Measurements from ENCODE around the gene LFNG. TPM values are rescaled to one million over a fixed set of nuclear protein-coding genes. Genes with fewer than 3 reads are reported as not detected.

LFNG gene
- total RNA-seq, 3 donors from 2014 or later (not counting 1 experiment from before 2014, with no cell fraction given): 140 to 191 (median 176) TPM

DNA sequence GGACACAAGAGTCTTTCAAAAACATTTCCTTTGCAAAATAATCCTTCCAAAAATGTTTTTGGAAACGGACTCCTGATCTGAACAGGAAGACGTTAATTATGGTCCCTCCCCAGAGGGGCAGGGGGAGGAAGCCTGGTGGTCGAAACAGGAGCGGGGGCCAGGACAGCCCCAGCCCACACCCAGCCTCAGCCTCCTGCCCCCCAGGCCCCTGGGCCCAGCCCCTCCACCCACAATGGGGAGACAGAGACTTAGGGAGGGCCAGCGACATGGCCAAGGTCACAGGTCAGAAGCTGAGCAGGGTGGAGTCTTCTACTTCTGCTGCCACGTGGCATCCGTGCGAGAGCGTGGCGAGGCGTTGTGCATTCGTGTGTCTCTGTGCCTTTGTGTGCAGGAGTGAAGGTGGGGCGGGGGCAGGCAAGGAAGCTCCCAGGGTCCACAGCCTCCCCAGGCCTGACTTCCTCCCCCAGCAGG is 29.4 kb upstream of the LFNG start:
- Mint-ChIP-seq H3K27ac (no peak overlapping the region), H3K9me3 (peaks cover 0 to 11% of the 10 kb centered on the region in 2 donors), H3K4me1 (peaks cover 0 to 10% of the 10 kb centered on the region in 2 donors), H3K4me3 (no peak overlapping the region), H3K36me3 (no peaks in the 10 kb centered on the region), H3K27me3 (ENCODE audit: low read depth in 2 of 2) (peaks cover 0 to 17% of the 10 kb centered on the region in 2 donors)
- Histone ChIP-seq H3K4me1 (ENCODE audit: control insufficient read depth, insufficient read depth, low read length) (peaks cover 3% of the 10 kb centered on the region), H3K4me3 (ENCODE audit: low read length) (no peak overlapping the region), H3K27me3 (ENCODE audit: control insufficient read depth, insufficient read depth, low read length) (peaks cover 2% of the 10 kb centered on the region), H3K36me3 (ENCODE audit: control insufficient read depth, insufficient read depth, low read length) (no peaks in the 10 kb centered on the region), H3K27ac (ENCODE audit: low read length) (no peak overlapping the region), H3K9me3 (ENCODE audit: control insufficient read depth, insufficient read depth, low read length) (no peaks in the 10 kb centered on the region)
- TF ChIP-seq, protein P1, sequence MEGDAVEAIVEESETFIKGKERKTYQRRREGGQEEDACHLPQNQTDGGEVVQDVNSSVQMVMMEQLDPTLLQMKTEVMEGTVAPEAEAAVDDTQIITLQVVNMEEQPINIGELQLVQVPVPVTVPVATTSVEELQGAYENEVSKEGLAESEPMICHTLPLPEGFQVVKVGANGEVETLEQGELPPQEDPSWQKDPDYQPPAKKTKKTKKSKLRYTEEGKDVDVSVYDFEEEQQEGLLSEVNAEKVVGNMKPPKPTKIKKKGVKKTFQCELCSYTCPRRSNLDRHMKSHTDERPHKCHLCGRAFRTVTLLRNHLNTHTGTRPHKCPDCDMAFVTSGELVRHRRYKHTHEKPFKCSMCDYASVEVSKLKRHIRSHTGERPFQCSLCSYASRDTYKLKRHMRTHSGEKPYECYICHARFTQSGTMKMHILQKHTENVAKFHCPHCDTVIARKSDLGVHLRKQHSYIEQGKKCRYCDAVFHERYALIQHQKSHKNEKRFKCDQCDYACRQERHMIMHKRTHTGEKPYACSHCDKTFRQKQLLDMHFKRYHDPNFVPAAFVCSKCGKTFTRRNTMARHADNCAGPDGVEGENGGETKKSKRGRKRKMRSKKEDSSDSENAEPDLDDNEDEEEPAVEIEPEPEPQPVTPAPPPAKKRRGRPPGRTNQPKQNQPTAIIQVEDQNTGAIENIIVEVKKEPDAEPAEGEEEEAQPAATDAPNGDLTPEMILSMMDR (IDR thresholded peaks at IDR 0.05): no peak
- WGBS (ENCODE audit: insufficient coverage): 80% methylated on average over 11 of the region's 13 CpGs
- intact Hi-C loops (cut with micrococcal nuclease): no loop called here
- no peak for DNase-seq
- no peak for ATAC-seq

DNA sequence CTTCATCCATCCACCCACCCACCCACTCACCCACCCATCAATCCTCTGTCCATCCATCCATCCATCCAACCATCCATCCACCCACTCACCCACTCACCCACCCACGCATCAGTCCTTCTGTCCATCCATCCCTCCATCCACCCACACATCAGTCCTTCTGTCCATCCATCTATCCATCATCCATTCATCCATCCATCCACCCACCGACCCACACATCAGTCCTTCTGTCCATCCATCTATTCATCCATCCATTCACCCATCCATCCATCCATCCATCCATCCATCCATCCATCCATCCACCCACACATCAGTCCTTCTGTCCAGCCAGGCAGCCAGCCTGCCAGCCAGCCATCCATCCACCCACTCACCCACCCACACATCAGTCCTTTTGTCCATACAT is 27.5 kb upstream of the LFNG start:
- Mint-ChIP-seq H3K4me3 (no peak overlapping the region), H3K27me3 (ENCODE audit: low read depth in 2 of 2) (peaks cover 0 to 19% of the 10 kb centered on the region in 2 donors), H3K4me1 (peaks cover 0 to 10% of the 10 kb centered on the region in 2 donors), H3K9me3 (peaks cover 0 to 11% of the 10 kb centered on the region in 2 donors), H3K27ac (no peak overlapping the region), H3K36me3 (no peaks in the 10 kb centered on the region)
- no peaks in the 10 kb centered on the region for H3K9me3 ChIP-seq (ENCODE audit: control insufficient read depth, insufficient read depth, low read length)
- H3K4me1 ChIP-seq (ENCODE audit: control insufficient read depth, insufficient read depth, low read length): peaks cover 3% of the 10 kb centered on the region
- TF ChIP-seq, protein P1 (IDR thresholded peaks at IDR 0.05): no peak
- intact Hi-C loops (cut with micrococcal nuclease): no loop called here
- 86% methylated on average over 2 of the region's 2 CpGs for WGBS (ENCODE audit: insufficient coverage)
- no peak overlapping the region for H3K4me3 ChIP-seq (ENCODE audit: low read length)
- H3K27me3 ChIP-seq (ENCODE audit: control insufficient read depth, insufficient read depth, low read length): peaks cover 2% of the 10 kb centered on the region
- no peaks in the 10 kb centered on the region for H3K36me3 ChIP-seq (ENCODE audit: control insufficient read depth, insufficient read depth, low read length)
- no peak overlapping the region for H3K27ac ChIP-seq (ENCODE audit: low read length)
- DNase-seq (no peak), ATAC-seq (no peak)

DNA sequence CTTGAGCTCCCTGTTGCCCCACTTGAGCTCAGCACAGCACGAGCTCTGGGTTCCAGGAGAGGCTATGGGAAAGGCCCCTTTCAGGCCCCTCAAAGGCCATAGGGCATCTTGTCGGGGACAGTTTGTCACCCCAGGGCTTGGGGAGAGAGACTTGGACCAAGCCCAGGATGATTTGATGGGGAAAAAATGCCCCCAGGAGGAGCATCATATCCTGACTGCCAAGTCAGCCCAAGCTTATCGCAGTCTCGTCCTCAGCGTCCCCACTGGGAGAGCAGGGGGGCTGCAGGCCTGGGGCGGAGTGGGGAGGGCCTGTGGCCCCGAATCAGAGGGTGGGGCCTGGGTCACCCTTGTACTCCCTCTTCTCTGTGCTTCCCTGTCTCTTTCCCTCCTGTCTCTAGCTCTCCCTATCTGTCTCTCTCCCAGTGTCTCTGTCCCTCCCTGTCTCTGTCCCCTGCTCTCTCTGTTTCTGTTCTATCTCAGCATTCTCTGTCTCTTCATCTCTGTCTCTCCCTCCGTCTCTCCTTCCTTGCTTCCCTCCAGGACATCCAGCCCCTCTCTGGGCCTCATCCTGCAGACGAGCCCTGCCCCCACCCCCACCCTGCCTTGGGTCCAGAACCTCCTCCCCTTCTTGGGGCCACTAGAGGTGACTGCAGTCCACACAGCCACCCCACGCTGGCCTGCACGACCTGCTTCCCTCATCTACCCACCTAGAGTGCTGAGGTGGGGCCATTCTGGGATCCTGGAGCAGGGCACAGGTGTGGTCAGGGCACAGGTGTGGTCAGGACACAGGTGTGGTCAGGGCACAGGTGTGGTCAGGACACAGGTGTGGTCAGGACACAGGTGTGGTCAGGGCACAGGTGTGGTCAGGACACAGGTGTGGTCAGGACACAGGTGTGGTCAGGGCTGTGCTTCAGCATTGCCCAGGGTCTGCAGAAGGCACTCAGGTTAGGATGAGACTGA is 26.1 kb upstream of the LFNG start:
- Histone ChIP-seq H3K27me3 (ENCODE audit: control insufficient read depth, insufficient read depth, low read length) (peaks cover 7% of the 10 kb centered on the region), H3K4me3 (ENCODE audit: low read length) (no peak overlapping the region), H3K9me3 (ENCODE audit: control insufficient read depth, insufficient read depth, low read length) (no peaks in the 10 kb centered on the region), H3K4me1 (ENCODE audit: control insufficient read depth, insufficient read depth, low read length) (peaks cover 5% of the 10 kb centered on the region), H3K36me3 (ENCODE audit: control insufficient read depth, insufficient read depth, low read length) (no peaks in the 10 kb centered on the region), H3K27ac (ENCODE audit: low read length) (no peak overlapping the region)
- H3K27ac Mint-ChIP-seq: no peak overlapping the region
- TF ChIP-seq, protein P1 (IDR thresholded peaks at IDR 0.05): no peak
- H3K9me3 Mint-ChIP-seq: peaks cover 0 to 11% of the 10 kb centered on the region in 2 donors
- ATAC-seq (no peak), DNase-seq (no peak)
- peaks cover 0 to 17% of the 10 kb centered on the region in 2 donors for H3K27me3 Mint-ChIP-seq (ENCODE audit: low read depth in 2 of 2)
- peaks cover 0 to 9% of the 10 kb centered on the region in 2 donors for H3K4me1 Mint-ChIP-seq
- WGBS (ENCODE audit: insufficient coverage): 80% methylated on average over 10 of the region's 11 CpGs
- H3K36me3 Mint-ChIP-seq: no peaks in the 10 kb centered on the region
- intact Hi-C loops (cut with micrococcal nuclease): no loop called here
- H3K4me3 Mint-ChIP-seq: no peak overlapping the region

Data from natural killer cell (primary cell).